GM23338 (cell line): Measurements from ENCODE around the gene KLHL22.

ENCODE experiments used
- CREB1 ChIP-seq: fragments of 250-450 bp; sonication (Bioruptor Pico); IDR thresholded peaks from 2 replicates; pipeline ENCODE4 v1.5.0; 2020; ENCODE audit warnings: low read depth, mild to moderate bottlenecking, moderate library complexity
- EZH2 ChIP-seq: fragments of 200-600 bp; sonication (generic); IDR thresholded peaks from one replicate; pipeline ENCODE4 v1.8.0; 2017; ENCODE audit warnings: antibody characterized with exemption, mild to moderate bottlenecking, low read depth; ENCODE audit not compliant: unreplicated experiment
- EZH2phosphoT487 ChIP-seq: fragments of 200-600 bp; sonication (generic); IDR thresholded peaks from one replicate; pipeline ENCODE4 v1.8.1; 2018; ENCODE audit warnings: antibody characterized with exemption; ENCODE audit not compliant: unreplicated experiment
- JUNB ChIP-seq: IDR thresholded peaks from one replicate; pipeline ENCODE4 v1.6.1; 2016; ENCODE audit warnings: antibody characterized with exemption; ENCODE audit not compliant: unreplicated experiment
- NANOG ChIP-seq: IDR thresholded peaks from 2 replicates; pipeline ENCODE4 v1.6.1; 2016; ENCODE audit warnings: antibody characterized with exemption, borderline replicate concordance
- POLR2AphosphoS5 ChIP-seq: IDR thresholded peaks from 2 replicates; pipeline ENCODE4 v1.6.1; 2016; ENCODE audit warnings: antibody characterized with exemption, low read depth
- STAT1 ChIP-seq: IDR thresholded peaks from one replicate; pipeline ENCODE4 v1.6.1; 2016; ENCODE audit warnings: antibody characterized with exemption; ENCODE audit not compliant: unreplicated experiment
- ZNF114 ChIP-seq: fragments of 250-450 bp; sonication (Bioruptor Pico); IDR thresholded peaks from 2 replicates; pipeline ENCODE4 v1.5.0; 2020; ENCODE audit warnings: mild to moderate bottlenecking, moderate library complexity
- ZNF331 ChIP-seq: fragments of 250-450 bp; sonication (Bioruptor Pico); IDR thresholded peaks from 2 replicates; pipeline ENCODE4 v1.5.0; 2020; ENCODE audit warnings: low read depth, mild to moderate bottlenecking, moderate library complexity
- TF ChIP-seq, protein P1 (sequence below), 2 experiments: fragments of 200-600 bp in 1 of 2; sonication (generic) in 1 of 2; conservative IDR thresholded peaks; 2 replicates each; pipeline versions ENCODE4 v1.5.1 to v1.6.1; 2016 to 2017; ENCODE audit warnings: antibody characterized with exemption in 2 of 2, low read depth in 2 of 2, mild to moderate bottlenecking in 2 of 2, moderate library complexity in 1 of 2
- TF ChIP-seq, protein P2 (sequence below): fragments of 250-450 bp; sonication (Bioruptor Pico); IDR thresholded peaks from 2 replicates; pipeline ENCODE4 v1.5.0; 2020; ENCODE audit warnings: mild to moderate bottlenecking, moderate library complexity
- TF ChIP-seq, protein P3 (sequence below): IDR thresholded peaks from one replicate; pipeline ENCODE4 v1.6.1; 2018; ENCODE audit warnings: antibody characterized with exemption; ENCODE audit not compliant: unreplicated experiment
- TF ChIP-seq, protein P4 (sequence below): IDR thresholded peaks from 2 replicates; pipeline ENCODE4 v1.6.1; 2016; ENCODE audit warnings: antibody characterized with exemption

DNA sequence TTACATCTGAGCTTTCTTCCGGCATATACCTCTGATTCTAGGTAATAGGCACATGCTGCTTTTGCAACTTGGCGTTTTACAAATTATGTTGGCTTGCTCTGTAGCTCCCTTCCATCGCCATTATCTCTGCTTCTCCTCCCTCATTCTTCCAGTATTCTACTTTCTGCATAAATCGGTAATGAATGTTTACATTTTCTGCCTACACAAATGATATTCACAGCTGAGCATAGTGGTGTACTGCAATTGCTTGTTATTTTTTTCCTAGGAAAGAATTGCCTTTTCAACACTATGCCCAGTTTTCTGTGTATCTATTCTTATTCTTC is 30.7 kb upstream of the KLHL22 start:
- TF ChIP-seq EZH2 (no peak), CREB1 (CRISPR knock-in tag) (no peak), POLR2AphosphoS5 (no peak), JUNB (no peak), EZH2phosphoT487 (no peak), ZNF114 (CRISPR knock-in tag) (no peak), ZNF331 (CRISPR knock-in tag) (no peak), NANOG (no peak), STAT1 (no peak)
- TF ChIP-seq, protein P1, sequence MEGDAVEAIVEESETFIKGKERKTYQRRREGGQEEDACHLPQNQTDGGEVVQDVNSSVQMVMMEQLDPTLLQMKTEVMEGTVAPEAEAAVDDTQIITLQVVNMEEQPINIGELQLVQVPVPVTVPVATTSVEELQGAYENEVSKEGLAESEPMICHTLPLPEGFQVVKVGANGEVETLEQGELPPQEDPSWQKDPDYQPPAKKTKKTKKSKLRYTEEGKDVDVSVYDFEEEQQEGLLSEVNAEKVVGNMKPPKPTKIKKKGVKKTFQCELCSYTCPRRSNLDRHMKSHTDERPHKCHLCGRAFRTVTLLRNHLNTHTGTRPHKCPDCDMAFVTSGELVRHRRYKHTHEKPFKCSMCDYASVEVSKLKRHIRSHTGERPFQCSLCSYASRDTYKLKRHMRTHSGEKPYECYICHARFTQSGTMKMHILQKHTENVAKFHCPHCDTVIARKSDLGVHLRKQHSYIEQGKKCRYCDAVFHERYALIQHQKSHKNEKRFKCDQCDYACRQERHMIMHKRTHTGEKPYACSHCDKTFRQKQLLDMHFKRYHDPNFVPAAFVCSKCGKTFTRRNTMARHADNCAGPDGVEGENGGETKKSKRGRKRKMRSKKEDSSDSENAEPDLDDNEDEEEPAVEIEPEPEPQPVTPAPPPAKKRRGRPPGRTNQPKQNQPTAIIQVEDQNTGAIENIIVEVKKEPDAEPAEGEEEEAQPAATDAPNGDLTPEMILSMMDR (conservative IDR thresholded peaks at IDR 0.05; ENCODE audit: low read depth in 2 of 2): no peak
- TF ChIP-seq, protein P2, sequence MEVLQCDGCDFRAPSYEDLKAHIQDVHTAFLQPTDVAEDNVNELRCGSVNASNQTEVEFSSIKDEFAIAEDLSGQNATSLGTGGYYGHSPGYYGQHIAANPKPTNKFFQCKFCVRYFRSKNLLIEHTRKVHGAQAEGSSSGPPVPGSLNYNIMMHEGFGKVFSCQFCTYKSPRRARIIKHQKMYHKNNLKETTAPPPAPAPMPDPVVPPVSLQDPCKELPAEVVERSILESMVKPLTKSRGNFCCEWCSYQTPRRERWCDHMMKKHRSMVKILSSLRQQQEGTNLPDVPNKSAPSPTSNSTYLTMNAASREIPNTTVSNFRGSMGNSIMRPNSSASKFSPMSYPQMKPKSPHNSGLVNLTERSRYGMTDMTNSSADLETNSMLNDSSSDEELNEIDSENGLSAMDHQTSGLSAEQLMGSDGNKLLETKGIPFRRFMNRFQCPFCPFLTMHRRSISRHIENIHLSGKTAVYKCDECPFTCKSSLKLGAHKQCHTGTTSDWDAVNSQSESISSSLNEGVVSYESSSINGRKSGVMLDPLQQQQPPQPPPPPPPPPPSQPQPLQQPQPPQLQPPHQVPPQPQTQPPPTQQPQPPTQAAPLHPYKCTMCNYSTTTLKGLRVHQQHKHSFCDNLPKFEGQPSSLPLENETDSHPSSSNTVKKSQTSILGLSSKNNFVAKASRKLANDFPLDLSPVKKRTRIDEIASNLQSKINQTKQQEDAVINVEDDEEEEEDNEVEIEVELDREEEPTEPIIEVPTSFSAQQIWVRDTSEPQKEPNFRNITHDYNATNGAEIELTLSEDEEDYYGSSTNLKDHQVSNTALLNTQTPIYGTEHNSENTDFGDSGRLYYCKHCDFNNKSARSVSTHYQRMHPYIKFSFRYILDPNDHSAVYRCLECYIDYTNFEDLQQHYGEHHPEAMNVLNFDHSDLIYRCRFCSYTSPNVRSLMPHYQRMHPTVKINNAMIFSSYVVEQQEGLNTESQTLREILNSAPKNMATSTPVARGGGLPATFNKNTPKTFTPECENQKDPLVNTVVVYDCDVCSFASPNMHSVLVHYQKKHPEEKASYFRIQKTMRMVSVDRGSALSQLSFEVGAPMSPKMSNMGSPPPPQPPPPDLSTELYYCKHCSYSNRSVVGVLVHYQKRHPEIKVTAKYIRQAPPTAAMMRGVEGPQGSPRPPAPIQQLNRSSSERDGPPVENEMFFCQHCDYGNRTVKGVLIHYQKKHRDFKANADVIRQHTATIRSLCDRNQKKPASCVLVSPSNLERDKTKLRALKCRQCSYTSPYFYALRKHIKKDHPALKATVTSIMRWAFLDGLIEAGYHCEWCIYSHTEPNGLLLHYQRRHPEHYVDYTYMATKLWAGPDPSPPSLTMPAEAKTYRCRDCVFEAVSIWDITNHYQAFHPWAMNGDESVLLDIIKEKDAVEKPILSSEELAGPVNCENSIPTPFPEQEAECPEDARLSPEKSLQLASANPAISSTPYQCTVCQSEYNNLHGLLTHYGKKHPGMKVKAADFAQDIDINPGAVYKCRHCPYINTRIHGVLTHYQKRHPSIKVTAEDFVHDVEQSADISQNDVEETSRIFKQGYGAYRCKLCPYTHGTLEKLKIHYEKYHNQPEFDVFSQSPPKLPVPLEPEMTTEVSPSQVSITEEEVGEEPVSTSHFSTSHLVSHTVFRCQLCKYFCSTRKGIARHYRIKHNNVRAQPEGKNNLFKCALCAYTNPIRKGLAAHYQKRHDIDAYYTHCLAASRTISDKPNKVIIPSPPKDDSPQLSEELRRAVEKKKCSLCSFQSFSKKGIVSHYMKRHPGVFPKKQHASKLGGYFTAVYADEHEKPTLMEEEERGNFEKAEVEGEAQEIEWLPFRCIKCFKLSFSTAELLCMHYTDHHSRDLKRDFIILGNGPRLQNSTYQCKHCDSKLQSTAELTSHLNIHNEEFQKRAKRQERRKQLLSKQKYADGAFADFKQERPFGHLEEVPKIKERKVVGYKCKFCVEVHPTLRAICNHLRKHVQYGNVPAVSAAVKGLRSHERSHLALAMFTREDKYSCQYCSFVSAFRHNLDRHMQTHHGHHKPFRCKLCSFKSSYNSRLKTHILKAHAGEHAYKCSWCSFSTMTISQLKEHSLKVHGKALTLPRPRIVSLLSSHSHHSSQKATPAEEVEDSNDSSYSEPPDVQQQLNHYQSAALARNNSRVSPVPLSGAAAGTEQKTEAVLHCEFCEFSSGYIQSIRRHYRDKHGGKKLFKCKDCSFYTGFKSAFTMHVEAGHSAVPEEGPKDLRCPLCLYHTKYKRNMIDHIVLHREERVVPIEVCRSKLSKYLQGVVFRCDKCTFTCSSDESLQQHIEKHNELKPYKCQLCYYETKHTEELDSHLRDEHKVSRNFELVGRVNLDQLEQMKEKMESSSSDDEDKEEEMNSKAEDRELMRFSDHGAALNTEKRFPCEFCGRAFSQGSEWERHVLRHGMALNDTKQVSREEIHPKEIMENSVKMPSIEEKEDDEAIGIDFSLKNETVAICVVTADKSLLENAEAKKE (CRISPR knock-in tag): no peak
- TF ChIP-seq, protein P3, sequence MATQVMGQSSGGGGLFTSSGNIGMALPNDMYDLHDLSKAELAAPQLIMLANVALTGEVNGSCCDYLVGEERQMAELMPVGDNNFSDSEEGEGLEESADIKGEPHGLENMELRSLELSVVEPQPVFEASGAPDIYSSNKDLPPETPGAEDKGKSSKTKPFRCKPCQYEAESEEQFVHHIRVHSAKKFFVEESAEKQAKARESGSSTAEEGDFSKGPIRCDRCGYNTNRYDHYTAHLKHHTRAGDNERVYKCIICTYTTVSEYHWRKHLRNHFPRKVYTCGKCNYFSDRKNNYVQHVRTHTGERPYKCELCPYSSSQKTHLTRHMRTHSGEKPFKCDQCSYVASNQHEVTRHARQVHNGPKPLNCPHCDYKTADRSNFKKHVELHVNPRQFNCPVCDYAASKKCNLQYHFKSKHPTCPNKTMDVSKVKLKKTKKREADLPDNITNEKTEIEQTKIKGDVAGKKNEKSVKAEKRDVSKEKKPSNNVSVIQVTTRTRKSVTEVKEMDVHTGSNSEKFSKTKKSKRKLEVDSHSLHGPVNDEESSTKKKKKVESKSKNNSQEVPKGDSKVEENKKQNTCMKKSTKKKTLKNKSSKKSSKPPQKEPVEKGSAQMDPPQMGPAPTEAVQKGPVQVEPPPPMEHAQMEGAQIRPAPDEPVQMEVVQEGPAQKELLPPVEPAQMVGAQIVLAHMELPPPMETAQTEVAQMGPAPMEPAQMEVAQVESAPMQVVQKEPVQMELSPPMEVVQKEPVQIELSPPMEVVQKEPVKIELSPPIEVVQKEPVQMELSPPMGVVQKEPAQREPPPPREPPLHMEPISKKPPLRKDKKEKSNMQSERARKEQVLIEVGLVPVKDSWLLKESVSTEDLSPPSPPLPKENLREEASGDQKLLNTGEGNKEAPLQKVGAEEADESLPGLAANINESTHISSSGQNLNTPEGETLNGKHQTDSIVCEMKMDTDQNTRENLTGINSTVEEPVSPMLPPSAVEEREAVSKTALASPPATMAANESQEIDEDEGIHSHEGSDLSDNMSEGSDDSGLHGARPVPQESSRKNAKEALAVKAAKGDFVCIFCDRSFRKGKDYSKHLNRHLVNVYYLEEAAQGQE: no peak
- TF ChIP-seq, protein P4, sequence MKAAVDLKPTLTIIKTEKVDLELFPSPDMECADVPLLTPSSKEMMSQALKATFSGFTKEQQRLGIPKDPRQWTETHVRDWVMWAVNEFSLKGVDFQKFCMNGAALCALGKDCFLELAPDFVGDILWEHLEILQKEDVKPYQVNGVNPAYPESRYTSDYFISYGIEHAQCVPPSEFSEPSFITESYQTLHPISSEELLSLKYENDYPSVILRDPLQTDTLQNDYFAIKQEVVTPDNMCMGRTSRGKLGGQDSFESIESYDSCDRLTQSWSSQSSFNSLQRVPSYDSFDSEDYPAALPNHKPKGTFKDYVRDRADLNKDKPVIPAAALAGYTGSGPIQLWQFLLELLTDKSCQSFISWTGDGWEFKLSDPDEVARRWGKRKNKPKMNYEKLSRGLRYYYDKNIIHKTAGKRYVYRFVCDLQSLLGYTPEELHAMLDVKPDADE: no peak
